Astrocyte of the spinal cord (primary cell): ENCODE measurements around the gene PGM3.

ENCODE experiments used
- DNase-seq: peaks from one replicate; pipeline ENCODE4 v3.0.0; 2011; ENCODE audit warnings: low read depth, low spot score
- H3K4me3 ChIP-seq: 2 replicates; pipeline ENCODE4 v1.5.1; 2011; ENCODE audit warnings: low read depth, mild to moderate bottlenecking, low read length, moderate library complexity
- CTCF ChIP-seq: IDR thresholded peaks from 2 replicates; pipeline ENCODE4 v1.5.1; 2012; ENCODE audit warnings: low read depth, mild to moderate bottlenecking, low read length, inconsistent platforms
- in situ Hi-C: cut with HindIII; loops from 2 replicates; pipeline ENCODE4 v1.10.0; 2017; ENCODE audit warnings: low sequenced_read_pairs

The PGM3 gene

GRCh38 chr6:83167726-83168278 is 25.3 kb downstream of the PGM3 start:
- TF ChIP-seq CTCF = no peak
- no peak for DNase-seq
- in situ Hi-C loops = no loop called here

GRCh38 chr6:83160167-83160566 is 32.9 kb downstream of the PGM3 start:
- in situ Hi-C loops = no loop called here
- no peak for TF ChIP-seq CTCF
- H3K4me3 ChIP-seq = no peak overlapping the region
- DNase-seq = no peak

More at GRCh38 chr6:83167726-83168278, 25.3 kb downstream of the PGM3 start:
- H3K4me3 ChIP-seq = no peak overlapping the region

GRCh38 chr6:83155794-83156193 is 37.3 kb downstream of the PGM3 start:
- DNase-seq = no peak

GRCh38 chr6:83153883-83154521 is 39.1 kb downstream of the PGM3 start:
- DNase-seq = no peak
- H3K4me3 ChIP-seq = no peak overlapping the region
- in situ Hi-C loops = no loop called here
- TF ChIP-seq CTCF = no peak

More at GRCh38 chr6:83155794-83156193, 37.3 kb downstream of the PGM3 start:
- TF ChIP-seq CTCF = no peak
- in situ Hi-C loops = no loop called here
- H3K4me3 ChIP-seq = no peak overlapping the region

- DNase-seq = no peak
- TF ChIP-seq CTCF = no peak
- in situ Hi-C loops = no loop called here
- no peak overlapping the region for H3K4me3 ChIP-seq
Measured at GRCh38 chr6:83152913-83153312, 40.2 kb downstream of the PGM3 start.

GRCh38 chr6:83151114-83151513 is 42.0 kb downstream of the PGM3 start:
- in situ Hi-C loops = no loop called here

More at GRCh38 chr6:83151114-83151513, 42.0 kb downstream of the PGM3 start:
- H3K4me3 ChIP-seq = no peak overlapping the region
- no peak for DNase-seq
- no peak for TF ChIP-seq CTCF
